SK-N-SH (cell line): ENCODE data around the gene SLIT1.

Experiments used
- ELF1 ChIP-seq: IDR thresholded peaks from 2 replicates; pipeline ENCODE4 v1.4.0; 2012
- EP300 ChIP-seq, 2 experiments: IDR thresholded peaks; 2 replicates each; pipeline versions ENCODE4 v1.4.0 to v1.6.1; 2012; ENCODE audit warnings: borderline replicate concordance in 1 of 2, low read depth in 1 of 2, low read length in 1 of 2
- FOSL2 ChIP-seq: IDR thresholded peaks from 2 replicates; pipeline ENCODE4 v1.4.0; 2012; ENCODE audit warnings: low read depth, mild to moderate bottlenecking, moderate library complexity, borderline replicate concordance
- GABPA ChIP-seq: IDR thresholded peaks from 2 replicates; pipeline ENCODE4 v1.4.0; 2012; ENCODE audit warnings: low read depth, mild to moderate bottlenecking
- NRF1 ChIP-seq: IDR thresholded peaks from 2 replicates; pipeline ENCODE4 v1.6.1; 2012; ENCODE audit warnings: low read depth, mild to moderate bottlenecking, low read length
- POLR2AphosphoS5 ChIP-seq: IDR thresholded peaks from 2 replicates; pipeline ENCODE4 v1.6.1; 2012; ENCODE audit warnings: low read depth, low read length
- RAD21 ChIP-seq: IDR thresholded peaks from 2 replicates; pipeline ENCODE4 v1.6.1; 2012; ENCODE audit warnings: mild to moderate bottlenecking, low read length
- TAF1 ChIP-seq: IDR thresholded peaks from 2 replicates; pipeline ENCODE4 v1.6.1; 2012; ENCODE audit warnings: low read depth, mild to moderate bottlenecking, low read length, moderate library complexity, borderline replicate concordance
- TF ChIP-seq, protein P1 (sequence below): fragments of 200-600 bp; sonication (generic); IDR thresholded peaks from 2 replicates; pipeline ENCODE4 v1.6.1; 2017; ENCODE audit warnings: antibody characterized with exemption, mild to moderate bottlenecking, moderate library complexity
- TF ChIP-seq, protein P2 (sequence below): fragments of 150-350 bp; IDR thresholded peaks from 2 replicates; pipeline ENCODE4 v1.6.1; 2017; ENCODE audit warnings: antibody characterized with exemption, low read length, low read depth, borderline replicate concordance

DNA sequence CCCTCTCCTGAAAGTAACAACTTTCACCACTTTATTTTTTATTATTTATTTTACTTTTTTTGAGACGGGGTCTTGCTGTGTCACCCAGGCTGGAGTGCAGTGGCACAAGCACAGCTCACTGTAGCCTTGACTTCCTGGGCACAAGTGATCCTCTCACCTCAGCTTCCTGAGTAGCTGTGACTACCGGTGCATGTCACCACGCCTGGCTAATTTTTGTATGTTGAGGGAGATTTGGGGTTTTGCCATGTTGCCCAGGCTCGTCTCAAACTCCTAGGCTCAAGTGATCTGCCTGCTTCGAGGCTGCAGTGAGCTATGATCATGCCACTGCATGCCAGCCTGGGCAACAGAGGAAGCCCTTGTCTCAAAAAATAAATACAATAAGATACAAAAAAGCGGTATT is 14.9 kb upstream of the SLIT1 start:
- TF ChIP-seq, protein P1, sequence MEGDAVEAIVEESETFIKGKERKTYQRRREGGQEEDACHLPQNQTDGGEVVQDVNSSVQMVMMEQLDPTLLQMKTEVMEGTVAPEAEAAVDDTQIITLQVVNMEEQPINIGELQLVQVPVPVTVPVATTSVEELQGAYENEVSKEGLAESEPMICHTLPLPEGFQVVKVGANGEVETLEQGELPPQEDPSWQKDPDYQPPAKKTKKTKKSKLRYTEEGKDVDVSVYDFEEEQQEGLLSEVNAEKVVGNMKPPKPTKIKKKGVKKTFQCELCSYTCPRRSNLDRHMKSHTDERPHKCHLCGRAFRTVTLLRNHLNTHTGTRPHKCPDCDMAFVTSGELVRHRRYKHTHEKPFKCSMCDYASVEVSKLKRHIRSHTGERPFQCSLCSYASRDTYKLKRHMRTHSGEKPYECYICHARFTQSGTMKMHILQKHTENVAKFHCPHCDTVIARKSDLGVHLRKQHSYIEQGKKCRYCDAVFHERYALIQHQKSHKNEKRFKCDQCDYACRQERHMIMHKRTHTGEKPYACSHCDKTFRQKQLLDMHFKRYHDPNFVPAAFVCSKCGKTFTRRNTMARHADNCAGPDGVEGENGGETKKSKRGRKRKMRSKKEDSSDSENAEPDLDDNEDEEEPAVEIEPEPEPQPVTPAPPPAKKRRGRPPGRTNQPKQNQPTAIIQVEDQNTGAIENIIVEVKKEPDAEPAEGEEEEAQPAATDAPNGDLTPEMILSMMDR: no peak
- TF ChIP-seq EP300 (IDR thresholded peaks at IDR 0.05; ENCODE audit: borderline replicate concordance in 1 of 2, low read depth in 1 of 2, low read length in 1 of 2) (no peak), ELF1 (no peak), FOSL2 (no peak), GABPA (no peak), RAD21 (no peak), POLR2AphosphoS5 (no peak), TAF1 (no peak), NRF1 (no peak)
- TF ChIP-seq, protein P2, sequence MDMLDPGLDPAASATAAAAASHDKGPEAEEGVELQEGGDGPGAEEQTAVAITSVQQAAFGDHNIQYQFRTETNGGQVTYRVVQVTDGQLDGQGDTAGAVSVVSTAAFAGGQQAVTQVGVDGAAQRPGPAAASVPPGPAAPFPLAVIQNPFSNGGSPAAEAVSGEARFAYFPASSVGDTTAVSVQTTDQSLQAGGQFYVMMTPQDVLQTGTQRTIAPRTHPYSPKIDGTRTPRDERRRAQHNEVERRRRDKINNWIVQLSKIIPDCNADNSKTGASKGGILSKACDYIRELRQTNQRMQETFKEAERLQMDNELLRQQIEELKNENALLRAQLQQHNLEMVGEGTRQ: no peak
